Small intestine (tissue), 7 donors: ENCODE measurements around the gene ZNF532. TPM values are rescaled to one million over a fixed set of nuclear protein-coding genes. Genes with fewer than 3 reads are reported as not detected.
A peak's percentile ranks its signal among the peaks of the same experiment; 100 is the strongest.

Experiments
- DNase-seq, 2 donors: peaks; one replicate each; pipeline versions ENCODE4 v3.0.0 to v3.0.0-alpha.2; 2013
- FAIRE-seq: peaks from 2 replicates; lab custom pipeline; 2012; peaks lifted over from hg19 to GRCh38; lab: Jason Lieb, UNC
- H3K27ac ChIP-seq, 3 donors: one replicate each; pipeline ENCODE4 v1.5.1; 2013; ENCODE audit warnings: low read length in 2 of 3, mild to moderate bottlenecking in 2 of 3, control low read depth in 1 of 3, inconsistent platforms in 1 of 3, low read depth in 1 of 3, moderate library complexity in 1 of 3
- H3K27me3 ChIP-seq, 3 donors: one replicate each; pipeline ENCODE4 v1.6.1; 2013; ENCODE audit warnings: low read length in 3 of 3, inconsistent platforms in 1 of 3; ENCODE audit not compliant: control insufficient read depth in 3 of 3, insufficient read depth in 3 of 3
- H3K36me3 ChIP-seq, 3 donors: one replicate each; pipeline ENCODE4 v1.6.1; 2013; ENCODE audit warnings: low read length in 3 of 3, inconsistent platforms in 1 of 3, low read depth in 1 of 3, mild to moderate bottlenecking in 1 of 3, moderate library complexity in 1 of 3; ENCODE audit not compliant: control insufficient read depth in 3 of 3, insufficient read depth in 2 of 3
- H3K4me1 ChIP-seq, 3 donors: one replicate each; pipeline ENCODE4 v1.6.1; 2013; ENCODE audit warnings: low read length in 2 of 3, inconsistent platforms in 1 of 3, low read depth in 1 of 3, mild to moderate bottlenecking in 1 of 3, moderate library complexity in 1 of 3; ENCODE audit not compliant: control insufficient read depth in 3 of 3, insufficient read depth in 2 of 3
- H3K4me3 ChIP-seq, 3 donors: one replicate each; pipeline ENCODE4 v1.5.1; 2013; ENCODE audit warnings: low read length in 3 of 3, control low read depth in 1 of 3, inconsistent platforms in 1 of 3, low read depth in 1 of 3, mild to moderate bottlenecking in 1 of 3, moderate library complexity in 1 of 3
- H3K9me3 ChIP-seq, 2 donors: one replicate each; pipeline ENCODE4 v1.6.1; 2013; ENCODE audit warnings: low read depth in 1 of 2, low read length in 1 of 2; ENCODE audit not compliant: control insufficient read depth in 2 of 2, insufficient read depth in 1 of 2
- WGBS, 3 donors: extraction: QIAGEN DNeasy Blood & Tissue Kit; methylation state at CpG; one replicate each; pipeline ENCODE4 v1.1.7; 2013; 5-methylcytosine and 5-hydroxymethylcytosine counted together
- polyA plus RNA-seq, 4 donors: library from polyadenylated mRNA; stranded (reverse) in 3 of 4; unstranded in 1 of 4; fragments of 200-250 nt in 3 of 4; fragments of 120-200 nt in 1 of 4; gene quantifications; one replicate each; pipeline versions ENCODE4 v1.2.1 to v1.2.3, GENCODE V29; 2013
- donor health status: healthy with polysubstance abuse.
- donor health status: control.
- donor health status: control.
- donor health status: Bipolar disorder and iron deficiency.
- donor health status: healthy.

The ZNF532 gene
- polyA plus RNA-seq, 4 donors = 1.3 to 23.4 (median 4.9) TPM

DNA sequence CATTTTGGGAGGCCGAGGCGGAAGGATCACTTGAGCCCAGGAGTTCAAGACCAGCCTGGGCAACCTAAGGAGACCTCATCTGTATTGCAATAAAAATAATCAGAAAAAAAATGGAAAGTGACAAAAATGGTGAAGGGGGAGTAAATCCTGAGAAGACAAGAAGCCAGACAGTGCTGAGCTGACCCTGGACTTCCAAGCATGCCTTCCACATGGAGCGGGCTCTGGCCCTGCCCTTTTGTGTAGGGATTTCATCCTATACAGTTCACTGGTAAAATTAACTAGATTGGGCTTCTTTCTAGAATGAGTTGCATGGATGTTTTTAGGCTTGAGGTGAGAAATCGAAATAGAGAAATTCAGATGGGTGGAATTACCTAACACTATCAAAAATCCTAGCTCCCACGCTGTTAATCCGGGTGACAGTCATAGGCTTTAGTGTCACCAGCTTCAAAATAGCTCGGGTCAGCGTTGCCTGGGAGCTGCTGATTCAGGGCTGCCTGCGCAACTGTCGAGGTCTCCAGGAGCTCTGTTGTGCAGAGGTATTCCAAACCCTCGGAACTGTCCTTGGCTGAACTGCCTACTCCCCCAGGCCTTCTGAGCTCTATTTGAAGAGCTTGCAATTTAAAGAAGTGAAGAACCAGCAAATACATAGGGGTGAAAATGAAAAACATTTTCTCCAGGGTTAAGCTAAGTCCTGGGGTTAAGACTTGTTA, 21.5 kb upstream of the ZNF532 start:
- no peaks in the 10 kb centered on the region for H3K9me3 ChIP-seq
- no peaks in the 10 kb centered on the region for H3K36me3 ChIP-seq
- H3K27me3 ChIP-seq = peaks cover 0 to 2% (median 0%) of the 10 kb centered on the region in 3 donors
- DNase-seq (no peak), FAIRE-seq (no peak)
- no peaks in the 10 kb centered on the region for H3K4me1 ChIP-seq
- H3K4me3 ChIP-seq = no peak overlapping the region
- H3K27ac ChIP-seq = no peak overlapping the region
- WGBS, 3 donors = 87 to 94% (median 89%) methylated on average over 11 of the region's 11 CpGs

DNA sequence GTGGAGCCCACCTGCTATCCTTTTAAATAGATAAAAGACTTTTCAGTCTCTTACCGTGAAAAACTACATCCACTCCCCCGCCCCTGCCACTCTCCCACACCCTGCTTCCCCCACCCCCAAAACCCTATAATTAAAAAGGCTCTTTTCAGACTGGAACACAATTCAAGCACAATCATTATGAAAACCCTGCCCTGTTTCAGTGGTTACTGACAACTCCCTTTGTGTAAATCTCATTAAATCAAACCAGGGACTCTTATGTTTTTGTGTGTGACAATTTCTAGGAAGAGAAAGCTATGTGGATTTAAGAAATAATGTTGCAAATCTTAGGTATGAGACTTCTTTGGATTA, 21.0 kb upstream of the ZNF532 start:
- peaks cover 0 to 1% of the 10 kb centered on the region in 2 donors for H3K9me3 ChIP-seq
- DNase-seq (no peak), FAIRE-seq (no peak)
- no peak overlapping the region for H3K4me3 ChIP-seq
- no peaks in the 10 kb centered on the region for H3K36me3 ChIP-seq
- H3K27me3 ChIP-seq = peaks cover 0 to 2% (median 0%) of the 10 kb centered on the region in 3 donors
- H3K4me1 ChIP-seq = no peaks in the 10 kb centered on the region
- 59 to 77% (median 68%) methylated on average over 2 of the region's 2 CpGs for WGBS, 3 donors
- H3K27ac ChIP-seq = no peak overlapping the region

DNA sequence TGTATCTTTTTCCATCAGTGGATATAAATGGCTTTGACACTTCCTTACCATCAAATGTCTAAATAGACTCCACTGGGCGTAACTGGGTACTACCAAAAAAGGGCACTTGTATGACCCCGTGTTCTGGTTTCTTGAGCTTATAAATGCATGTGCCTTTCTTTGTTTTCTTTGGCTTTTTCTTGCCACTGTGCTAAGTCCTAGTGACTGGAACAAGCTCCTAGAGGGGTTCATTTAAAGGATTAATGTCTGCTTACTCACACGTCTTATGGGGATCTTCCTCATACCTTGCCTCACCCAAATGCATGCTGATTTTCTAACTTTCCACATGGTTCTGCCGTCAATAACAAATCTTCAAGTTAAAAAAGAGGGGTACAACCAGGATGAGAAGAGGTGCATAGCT, 19.8 kb upstream of the ZNF532 start:
- FAIRE-seq = no peak
- Histone ChIP-seq H3K9me3 (peaks cover 0 to 4% of the 10 kb centered on the region in 2 donors), H3K36me3 (no peaks in the 10 kb centered on the region), H3K27me3 (peaks cover 0 to 2% (median 0%) of the 10 kb centered on the region in 3 donors), H3K27ac (no peak overlapping the region), H3K4me3 (no peak overlapping the region), H3K4me1 (no peaks in the 10 kb centered on the region)
- no peak for DNase-seq
- 83 to 93% (median 87%) methylated on average over 4 of the region's 4 CpGs for WGBS, 3 donors

DNA sequence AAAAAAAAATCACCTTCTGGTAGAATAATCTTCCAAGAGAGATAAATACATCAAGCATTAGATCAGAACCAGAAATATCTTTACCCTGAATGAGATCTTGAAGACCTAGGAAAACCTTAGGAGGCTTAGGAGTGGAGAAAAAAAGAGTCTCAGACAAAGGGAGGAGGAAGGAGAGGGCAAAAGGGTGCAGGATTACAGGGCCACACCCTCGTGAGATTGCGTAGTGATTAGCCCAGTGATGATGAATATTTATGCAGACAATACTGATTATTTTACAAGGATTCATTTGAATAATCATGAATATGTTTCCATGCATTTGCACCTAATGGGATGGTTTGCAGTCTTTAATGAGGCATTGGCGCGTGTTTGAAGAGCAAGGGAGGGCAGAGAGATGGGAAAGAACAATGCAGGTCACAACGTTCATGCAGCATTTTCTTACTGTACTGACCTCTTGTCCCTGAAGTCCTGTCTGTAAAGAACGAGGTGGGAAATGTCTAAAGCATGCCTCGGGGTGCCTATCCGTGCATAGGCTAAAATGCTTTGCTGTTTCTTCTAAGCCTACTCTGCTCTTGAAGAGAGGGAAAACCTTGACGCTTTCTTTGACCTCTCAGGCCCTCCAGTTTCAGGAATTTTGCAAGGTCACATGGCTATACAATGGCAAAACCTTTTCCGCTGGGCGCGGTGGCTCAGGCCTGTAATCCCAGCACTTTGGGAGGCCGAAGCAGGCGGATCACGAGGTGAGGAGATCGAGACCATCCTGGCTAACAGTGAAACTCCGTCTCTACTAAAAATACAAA, 18.6 kb upstream of the ZNF532 start:
- H3K36me3 ChIP-seq = no peaks in the 10 kb centered on the region
- peaks cover 0 to 2% (median 0%) of the 10 kb centered on the region in 3 donors for H3K27me3 ChIP-seq
- H3K9me3 ChIP-seq = peaks cover 0 to 4% of the 10 kb centered on the region in 2 donors
- H3K4me3 ChIP-seq = no peak overlapping the region
- no peaks in the 10 kb centered on the region for H3K4me1 ChIP-seq
- WGBS, 3 donors = 73 to 86% (median 81%) methylated on average over 17 of the region's 17 CpGs
- FAIRE-seq = no peak
- H3K27ac ChIP-seq = no peak overlapping the region
- peak in 1 of 2 donors; percentile 15 for DNase-seq

DNA sequence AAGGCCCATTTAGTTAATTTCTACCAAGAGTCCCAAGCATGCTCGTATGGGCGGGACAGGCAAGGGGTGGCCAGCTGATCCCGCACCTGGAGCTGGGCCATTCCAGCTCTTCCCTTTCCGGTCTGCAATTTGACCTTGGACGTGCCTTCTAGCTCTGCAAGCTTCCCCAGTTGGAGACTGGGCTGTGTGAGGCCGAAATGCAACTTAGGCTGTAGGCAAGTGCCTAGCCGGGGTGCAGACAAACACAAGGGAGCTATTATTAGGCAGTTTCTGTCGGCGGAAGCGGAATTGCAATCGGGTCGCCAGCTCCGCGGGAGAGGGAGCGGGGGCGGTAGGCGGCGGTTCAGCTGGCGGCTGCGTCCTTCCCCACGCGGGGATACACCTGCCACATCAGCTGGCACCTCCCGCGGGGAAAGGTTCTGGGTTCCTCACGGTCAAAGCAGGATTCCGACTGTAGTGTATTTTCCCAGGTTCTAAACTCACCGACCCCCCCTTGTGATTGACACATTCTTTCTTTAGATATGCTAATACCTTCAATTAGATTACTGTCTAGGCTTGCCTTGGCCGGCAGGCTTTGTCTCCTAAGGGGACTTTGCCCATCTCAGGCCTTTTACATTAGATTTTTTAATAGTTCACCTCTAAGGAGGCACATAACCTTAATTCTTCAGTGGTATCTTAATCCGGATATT, 17.1 kb upstream of the ZNF532 start:
- 20 to 25% (median 22%) methylated on average over 28 to 29 of the region's 29 CpGs for WGBS, 3 donors
- FAIRE-seq = no peak
- Histone ChIP-seq H3K9me3 (peaks cover 0 to 4% of the 10 kb centered on the region in 2 donors), H3K27ac (peak overlapping the region in 1 of 3 donors; percentile 68), H3K4me1 (no peaks in the 10 kb centered on the region), H3K27me3 (peaks cover 0 to 2% (median 0%) of the 10 kb centered on the region in 3 donors), H3K36me3 (no peaks in the 10 kb centered on the region), H3K4me3 (peak overlapping the region in 2 of 3 donors; percentile 18 to 23)
- DNase-seq = peak; percentile 38 to 42

DNA sequence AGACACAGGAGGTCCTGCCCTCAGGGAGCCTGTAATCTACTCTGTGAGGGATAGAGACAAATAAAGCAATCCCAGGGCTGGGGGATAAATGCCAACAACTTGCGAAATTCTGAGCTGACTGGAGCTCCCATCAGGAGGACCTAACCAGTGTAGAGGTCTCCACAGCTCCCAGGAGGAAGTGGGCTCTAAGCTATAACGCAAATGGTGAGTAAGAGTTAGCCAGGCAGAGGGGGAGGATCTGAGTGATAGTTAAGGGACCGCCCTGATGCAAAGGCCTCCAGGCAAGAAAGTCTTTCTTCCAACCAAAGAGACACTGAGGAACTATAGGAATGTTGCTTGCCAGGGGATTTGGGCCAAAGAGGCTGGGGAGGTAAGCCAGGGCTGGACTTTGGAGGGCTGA, 16.0 kb upstream of the ZNF532 start:
- FAIRE-seq = no peak
- Histone ChIP-seq H3K27ac (no peak overlapping the region), H3K27me3 (peaks cover 0 to 2% (median 0%) of the 10 kb centered on the region in 3 donors), H3K4me1 (no peaks in the 10 kb centered on the region), H3K4me3 (no peak overlapping the region), H3K36me3 (no peaks in the 10 kb centered on the region), H3K9me3 (peaks cover 0 to 4% of the 10 kb centered on the region in 2 donors)
- WGBS, 3 donors = 92 to 98% (median 94%) methylated on average over 3 of the region's 3 CpGs
- no peak for DNase-seq

DNA sequence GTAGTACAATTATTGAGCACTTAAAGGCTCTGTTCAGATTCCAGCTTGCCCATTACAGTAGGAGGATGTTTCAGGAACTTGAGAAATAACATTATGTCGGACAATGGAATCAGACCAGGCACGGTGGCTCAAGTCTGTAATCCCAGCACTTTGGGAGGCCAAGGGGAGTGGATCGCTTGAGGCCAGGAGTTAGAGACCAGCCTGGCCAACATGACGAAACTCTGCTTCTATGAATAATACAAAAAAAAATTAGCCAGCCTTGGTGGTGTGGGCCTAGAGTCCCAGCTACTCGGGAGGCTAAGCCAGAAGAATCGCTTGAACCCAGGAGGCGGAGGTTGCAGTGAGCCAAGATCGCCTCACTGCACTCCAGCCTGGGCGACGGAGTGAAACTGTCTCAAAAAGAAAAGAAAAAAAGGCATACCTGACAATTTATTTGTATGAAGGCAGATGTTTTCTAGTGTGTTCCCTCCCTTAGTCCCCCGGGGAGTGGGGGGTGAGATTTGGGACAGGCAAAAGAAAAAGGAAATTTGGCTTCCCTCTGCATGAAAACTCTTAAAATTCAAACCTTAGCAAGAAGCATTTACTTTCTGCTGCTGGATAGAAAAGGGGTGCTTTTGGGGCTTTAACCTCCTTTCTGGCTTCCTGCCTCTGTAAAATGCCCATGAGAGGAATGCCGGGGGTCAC, 13.7 kb upstream of the ZNF532 start:
- H3K4me1 ChIP-seq = no peaks in the 10 kb centered on the region
- DNase-seq (no peak), FAIRE-seq (no peak)
- H3K27me3 ChIP-seq = peaks cover 0 to 2% (median 0%) of the 10 kb centered on the region in 3 donors
- 89 to 95% (median 92%) methylated on average over 12 of the region's 12 CpGs for WGBS, 3 donors
- peaks cover 0 to 4% of the 10 kb centered on the region in 2 donors for H3K9me3 ChIP-seq
- no peak overlapping the region for H3K27ac ChIP-seq
- no peak overlapping the region for H3K4me3 ChIP-seq
- H3K36me3 ChIP-seq = no peaks in the 10 kb centered on the region

DNA sequence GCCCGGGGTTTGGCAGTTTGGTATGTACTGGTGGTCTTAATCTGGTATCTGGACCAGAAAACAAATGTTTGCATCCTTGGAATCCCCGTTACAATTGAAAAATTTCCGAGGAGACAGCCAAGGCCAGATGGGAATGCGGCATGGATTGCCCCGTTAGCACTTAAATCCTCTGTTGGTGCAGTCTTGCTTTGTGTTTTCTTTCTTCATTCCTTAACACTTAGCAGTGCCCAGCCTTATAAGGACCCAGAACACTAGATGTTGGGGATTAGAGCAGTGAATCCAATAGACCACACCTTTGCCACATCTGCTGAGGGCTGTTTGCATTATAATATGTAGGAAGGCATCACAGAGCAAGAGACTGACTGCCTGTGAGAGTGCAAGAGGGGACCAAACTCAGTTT, 12.8 kb upstream of the ZNF532 start:
- H3K36me3 ChIP-seq = no peaks in the 10 kb centered on the region
- no peak overlapping the region for H3K27ac ChIP-seq
- 73 to 89% (median 84%) methylated on average over 5 of the region's 5 CpGs for WGBS, 3 donors
- DNase-seq = no peak
- peaks cover 0 to 4% of the 10 kb centered on the region in 2 donors for H3K9me3 ChIP-seq
- FAIRE-seq = no peak
- H3K4me1 ChIP-seq = no peaks in the 10 kb centered on the region
- H3K27me3 ChIP-seq = peaks cover 0 to 2% (median 0%) of the 10 kb centered on the region in 3 donors
- no peak overlapping the region for H3K4me3 ChIP-seq
